ENCODE data around the gene LOX. TPM values are rescaled to one million over a fixed set of nuclear protein-coding genes. Genes with fewer than 3 reads are reported as not detected.

LOX gene
- total RNA-seq, 1 experiment from 2014 or later: 0.79 TPM

DNA sequence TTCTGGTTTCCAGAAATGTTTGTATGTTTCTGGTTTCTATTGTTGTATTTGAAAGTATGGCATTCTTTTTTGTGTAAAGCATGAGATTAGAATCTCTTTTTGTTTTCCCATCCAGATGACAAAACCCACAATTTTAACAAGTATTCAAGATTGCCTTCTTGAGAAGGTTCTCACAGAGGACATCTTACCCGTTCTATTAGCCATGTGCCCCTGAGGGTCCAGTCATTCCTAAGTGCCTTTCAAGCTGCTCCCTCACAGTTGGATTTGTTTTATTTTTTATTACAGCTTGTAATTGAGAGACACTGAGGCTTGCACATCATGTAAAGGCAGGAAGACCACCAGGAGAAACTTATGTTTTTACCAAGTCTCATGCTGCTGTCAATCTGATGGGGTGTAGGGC, 19.3 kb upstream of the LOX start:
- Histone ChIP-seq H3K18ac (ENCODE audit: insufficient read length, low read depth, low read length) (no peak overlapping the region), H3K9me3 (ENCODE audit: control insufficient read depth, low read depth, low read length) (no peaks in the 10 kb centered on the region), H2BK120ac (ENCODE audit: low read depth, low read length, poor library complexity, severe bottlenecking) (no peak overlapping the region), H4K5ac (ENCODE audit: insufficient read length, low read depth, low read length) (no peak overlapping the region), H3K79me2 (ENCODE audit: insufficient read depth, low read length) (no peaks in the 10 kb centered on the region), H3K23ac (ENCODE audit: insufficient read length, low read depth, low read length) (no peak overlapping the region), H3K9ac (ENCODE audit: extremely low read depth, insufficient read length, low read length) (no peak overlapping the region), H2BK20ac (ENCODE audit: low read depth, low read length, poor library complexity, severe bottlenecking) (no peak overlapping the region), H3K4ac (ENCODE audit: low read depth, low read length) (no peak overlapping the region), H2AK5ac (ENCODE audit: insufficient read length, low read length) (no peak overlapping the region), H2BK12ac (ENCODE audit: insufficient read length, low read depth, low read length) (no peak overlapping the region), H3K27ac (ENCODE audit: insufficient read length, low read depth, low read length) (no peak overlapping the region), H3T11ph (ENCODE audit: low read length) (no peak overlapping the region), H3K4me1 (ENCODE audit: insufficient read depth, low read length) (no peaks in the 10 kb centered on the region), H2AFZ (ENCODE audit: low read length) (no peak overlapping the region), H3K23me2 (ENCODE audit: insufficient read length, low read depth, low read length, poor library complexity, severe bottlenecking) (no peaks in the 10 kb centered on the region), H4K20me1 (ENCODE audit: control insufficient read depth, insufficient read depth, insufficient read length) (no peaks in the 10 kb centered on the region), H3K14ac (ENCODE audit: insufficient read depth, low read length) (no peak overlapping the region), H2BK15ac (ENCODE audit: low read depth, low read length) (no peak overlapping the region), H3K4me2 (ENCODE audit: insufficient read depth, insufficient read length, low read length) (no peak overlapping the region), H3K56ac (ENCODE audit: insufficient read length, low read depth, low read length) (no peak overlapping the region), H4K8ac (replicated peaks; ENCODE audit: insufficient read length, low read depth, low read length) (no peak overlapping the region), H3K79me1 (ENCODE audit: insufficient read depth, low read depth, low read length, poor library complexity, severe bottlenecking) (no peaks in the 10 kb centered on the region), H4K91ac (ENCODE audit: insufficient read length, low read depth, low read length) (no peak overlapping the region), H2BK5ac (ENCODE audit: insufficient read length, low read length) (no peak overlapping the region), H3K27me3 (ENCODE audit: insufficient read depth, low read length) (no peaks in the 10 kb centered on the region)
- H3K27ac Mint-ChIP-seq: no peak overlapping the region
- H3K27me3 Mint-ChIP-seq (ENCODE audit: low read depth): no peaks in the 10 kb centered on the region
- no peak overlapping the region for H3K4me3 Mint-ChIP-seq
- no peak for DNase-seq
- H3K4me1 Mint-ChIP-seq: peaks cover 12 to 20% of the 10 kb centered on the region in 2 experiments; a peak in 3 of 4 replicates
- no peaks in the 10 kb centered on the region for H3K9me3 Mint-ChIP-seq
- TF ChIP-seq, protein P1, sequence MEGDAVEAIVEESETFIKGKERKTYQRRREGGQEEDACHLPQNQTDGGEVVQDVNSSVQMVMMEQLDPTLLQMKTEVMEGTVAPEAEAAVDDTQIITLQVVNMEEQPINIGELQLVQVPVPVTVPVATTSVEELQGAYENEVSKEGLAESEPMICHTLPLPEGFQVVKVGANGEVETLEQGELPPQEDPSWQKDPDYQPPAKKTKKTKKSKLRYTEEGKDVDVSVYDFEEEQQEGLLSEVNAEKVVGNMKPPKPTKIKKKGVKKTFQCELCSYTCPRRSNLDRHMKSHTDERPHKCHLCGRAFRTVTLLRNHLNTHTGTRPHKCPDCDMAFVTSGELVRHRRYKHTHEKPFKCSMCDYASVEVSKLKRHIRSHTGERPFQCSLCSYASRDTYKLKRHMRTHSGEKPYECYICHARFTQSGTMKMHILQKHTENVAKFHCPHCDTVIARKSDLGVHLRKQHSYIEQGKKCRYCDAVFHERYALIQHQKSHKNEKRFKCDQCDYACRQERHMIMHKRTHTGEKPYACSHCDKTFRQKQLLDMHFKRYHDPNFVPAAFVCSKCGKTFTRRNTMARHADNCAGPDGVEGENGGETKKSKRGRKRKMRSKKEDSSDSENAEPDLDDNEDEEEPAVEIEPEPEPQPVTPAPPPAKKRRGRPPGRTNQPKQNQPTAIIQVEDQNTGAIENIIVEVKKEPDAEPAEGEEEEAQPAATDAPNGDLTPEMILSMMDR (conservative IDR thresholded peaks at IDR 0.05): no peak
- no peaks in the 10 kb centered on the region for H3K36me3 Mint-ChIP-seq (ENCODE audit: insufficient read depth in 1 of 3, low read depth in 3 of 3)
- no CpG with 5 or more reads among the region's 1 CpG for WGBS (ENCODE audit: extremely low coverage, insufficient read length, low lambda C conversion rate)
